HG03354 (cell line): Measurements from ENCODE around the gene LLGL2.
"Not testable (repeated sequence)": the region's sequence is repeated elsewhere in the genome, so short reads cannot be mapped to it uniquely, and the experiment has no call there.

Experiments
- ATAC-seq: cut with Tn5 transposase; IDR thresholded peaks from one replicate; pipeline ENCODE4 v1.9.1; 2021; ENCODE audit warnings: mild to moderate bottlenecking; ENCODE audit not compliant: unreplicated experiment, poor library complexity, severe bottlenecking

LLGL2 gene

GRCh38 chr17:75565066-75565465, 39.6 kb downstream of the LLGL2 start:
- ATAC-seq, result no peak

- ATAC-seq, result no peak
Observed at GRCh38 chr17:75565618-75566017, 40.1 kb downstream of the LLGL2 start.

GRCh38 chr17:75566416-75566815, 40.9 kb downstream of the LLGL2 start:
- no peak for ATAC-seq

- no peak for ATAC-seq
Observed at GRCh38 chr17:75566834-75567233, 41.3 kb downstream of the LLGL2 start.

- ATAC-seq, result no peak
Observed at GRCh38 chr17:75568412-75569255, 43.1 kb downstream of the LLGL2 start.

GRCh38 chr17:75570034-75570676, 44.7 kb downstream of the LLGL2 start:
- no peak for ATAC-seq

- no peak for ATAC-seq
Observed at GRCh38 chr17:75570772-75571171, 45.3 kb downstream of the LLGL2 start.

GRCh38 chr17:75571197-75571884, 45.8 kb downstream of the LLGL2 start:
- ATAC-seq, result no peak

GRCh38 chr17:75571885-75572215, 46.4 kb downstream of the LLGL2 start:
- no peak for ATAC-seq

- no peak for ATAC-seq
Observed at GRCh38 chr17:75572713-75573539, 47.4 kb downstream of the LLGL2 start.

- no peak for ATAC-seq
Observed at GRCh38 chr17:75573540-75573957, 48.1 kb downstream of the LLGL2 start.

GRCh38 chr17:75573994-75574393, 48.5 kb downstream of the LLGL2 start:
- ATAC-seq, result no peak

- no peak for ATAC-seq
Observed at GRCh38 chr17:75574404-75575036, 49.0 kb downstream of the LLGL2 start.

- no peak for ATAC-seq
Observed at GRCh38 chr17:75575197-75575596, 49.7 kb downstream of the LLGL2 start.

GRCh38 chr17:75575728-75576127, 50.2 kb downstream of the LLGL2 start:
- ATAC-seq, result no peak

- ATAC-seq, result no peak
Observed at GRCh38 chr17:75576661-75577060, 51.2 kb downstream of the LLGL2 start.

- not testable (repeated sequence) for ATAC-seq
Observed at GRCh38 chr17:75581121-75581725, 55.7 kb downstream of the LLGL2 start.

- ATAC-seq, result not testable (repeated sequence)
Observed at GRCh38 chr17:75583197-75583596, 57.7 kb downstream of the LLGL2 start.

GRCh38 chr17:75584849-75585175, 59.3 kb downstream of the LLGL2 start:
- no peak for ATAC-seq
